ENCODE data around the gene ROPN1L.
"Not testable (repeated sequence)": the region's sequence is repeated elsewhere in the genome, so short reads cannot be mapped to it uniquely, and the experiment has no call there.

ROPN1L gene

GRCh38 chr5:10441083-10441991 lies at the start of gene ROPN1L:
TSS of gene ROPN1L (plus strand) at chr5:10441879. CDS start at chr5:10442168, 289 bp downstream.
- H3K27ac ChIP-seq (ENCODE audit: low read depth, low read length): no peak within 1 kb of the TSS
- peaks cover 4% of the 10 kb centered on the region; the same call in 1 of the 2 replicates for H3K4me1 ChIP-seq (ENCODE audit: control insufficient read depth, insufficient read depth, low read length)
- H3K4me3 ChIP-seq (ENCODE audit: low read depth, low read length): peak within 1 kb of the TSS; percentile 91
- H3K27me3 ChIP-seq (ENCODE audit: control insufficient read depth, insufficient read depth, low read length): peaks cover 20% of the 10 kb centered on the region
- no peaks in the 10 kb centered on the region for H3K9me3 ChIP-seq (ENCODE audit: control insufficient read depth, insufficient read depth, low read depth, low read length)
- H3K36me3 ChIP-seq (ENCODE audit: control insufficient read depth, insufficient read depth, low read length): peaks cover 12% of the 10 kb centered on the region; the same call in 1 of the 2 replicates
- H3K9ac ChIP-seq (ENCODE audit: low read length): peak within 1 kb of the TSS; percentile 75

- not testable (repeated sequence) for H3K9ac ChIP-seq (ENCODE audit: low read length); H3K9me3 ChIP-seq (ENCODE audit: control insufficient read depth, insufficient read depth, low read depth, low read length); H3K4me3 ChIP-seq (ENCODE audit: low read depth, low read length); H3K27ac ChIP-seq (ENCODE audit: low read depth, low read length); H3K4me1 ChIP-seq (ENCODE audit: control insufficient read depth, insufficient read depth, low read length); H3K27me3 ChIP-seq (ENCODE audit: control insufficient read depth, insufficient read depth, low read length)
- peaks cover 80% of the 10 kb centered on the region for H3K36me3 ChIP-seq (ENCODE audit: control insufficient read depth, insufficient read depth, low read length)
These were observed 48.9 kb upstream of the ROPN1L start for GRCh38 chr5:10392567-10393328.

- Histone ChIP-seq H3K27me3 (ENCODE audit: control insufficient read depth, insufficient read depth, low read length) (no peaks in the 10 kb centered on the region), H3K4me3 (ENCODE audit: low read depth, low read length) (no peak overlapping the region), H3K4me1 (ENCODE audit: control insufficient read depth, insufficient read depth, low read length) (no peaks in the 10 kb centered on the region; the same call in 1 of the 2 replicates), H3K9me3 (ENCODE audit: control insufficient read depth, insufficient read depth, low read depth, low read length) (no peaks in the 10 kb centered on the region), H3K27ac (ENCODE audit: low read depth, low read length) (no peak overlapping the region), H3K9ac (ENCODE audit: low read length) (no peak overlapping the region), H3K36me3 (ENCODE audit: control insufficient read depth, insufficient read depth, low read length) (peaks cover 78% of the 10 kb centered on the region)
These were observed 48.2 kb upstream of the ROPN1L start for GRCh38 chr5:10393491-10393890.

DNA sequence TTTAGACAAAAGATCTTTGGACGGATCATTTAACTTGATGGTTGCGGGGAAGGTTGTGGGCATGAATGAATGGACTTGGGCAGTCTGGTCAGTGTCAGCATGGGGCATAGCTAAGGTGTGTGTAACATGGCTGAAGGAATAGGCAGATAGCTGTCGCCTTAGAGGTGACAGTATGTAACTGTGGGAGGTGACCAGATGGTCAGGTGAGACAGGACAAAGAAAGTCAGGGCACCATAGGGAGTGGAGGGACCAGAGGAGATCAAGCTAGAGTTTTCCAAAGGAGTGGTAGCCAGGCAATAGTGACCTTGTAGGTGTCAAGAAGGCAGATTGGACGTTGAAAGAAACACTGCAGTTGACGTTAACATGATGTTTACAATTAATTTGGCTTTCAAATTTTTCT lies 45.1 kb upstream of the ROPN1L start:
- H3K27ac ChIP-seq (ENCODE audit: low read depth, low read length): no peak overlapping the region
- no peaks in the 10 kb centered on the region for H3K9me3 ChIP-seq (ENCODE audit: control insufficient read depth, insufficient read depth, low read depth, low read length)
- no peak overlapping the region for H3K9ac ChIP-seq (ENCODE audit: low read length)
- peaks cover 71% of the 10 kb centered on the region for H3K36me3 ChIP-seq (ENCODE audit: control insufficient read depth, insufficient read depth, low read length)
- no peaks in the 10 kb centered on the region for H3K27me3 ChIP-seq (ENCODE audit: control insufficient read depth, insufficient read depth, low read length)
- no peaks in the 10 kb centered on the region; the same call in 1 of the 2 replicates for H3K4me1 ChIP-seq (ENCODE audit: control insufficient read depth, insufficient read depth, low read length)
- no peak overlapping the region for H3K4me3 ChIP-seq (ENCODE audit: low read depth, low read length)

DNA sequence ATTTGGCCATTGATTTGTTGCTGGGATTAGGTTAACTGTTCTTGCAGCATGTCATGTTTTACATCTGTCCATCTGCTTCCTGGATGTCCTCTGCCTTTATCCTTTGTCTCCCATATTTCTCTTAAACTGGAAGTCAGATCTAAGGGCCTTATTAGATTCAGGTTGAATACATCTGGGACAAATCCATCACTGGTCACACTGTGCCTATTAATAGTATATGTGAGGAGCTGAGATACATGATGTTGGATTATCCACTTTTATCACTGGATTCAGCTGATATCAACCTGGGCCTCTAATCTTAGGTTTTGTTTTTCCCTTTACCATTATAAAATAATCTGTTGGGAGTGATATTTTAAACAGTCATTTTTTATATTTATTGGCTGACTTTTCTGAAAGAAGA lies 41.8 kb upstream of the ROPN1L start:
- H3K36me3 ChIP-seq (ENCODE audit: control insufficient read depth, insufficient read depth, low read length): peaks cover 74% of the 10 kb centered on the region
- no peaks in the 10 kb centered on the region for H3K9me3 ChIP-seq (ENCODE audit: control insufficient read depth, insufficient read depth, low read depth, low read length)
- no peak overlapping the region for H3K27ac ChIP-seq (ENCODE audit: low read depth, low read length)
- H3K27me3 ChIP-seq (ENCODE audit: control insufficient read depth, insufficient read depth, low read length): no peaks in the 10 kb centered on the region
- no peak overlapping the region for H3K4me3 ChIP-seq (ENCODE audit: low read depth, low read length)
- H3K4me1 ChIP-seq (ENCODE audit: control insufficient read depth, insufficient read depth, low read length): no peaks in the 10 kb centered on the region; the same call in 1 of the 2 replicates
- H3K9ac ChIP-seq (ENCODE audit: low read length): no peak overlapping the region

GRCh38 chr5:10400411-10400810 lies 41.3 kb upstream of the ROPN1L start:
- Histone ChIP-seq H3K9ac (ENCODE audit: low read length) (no peak overlapping the region), H3K4me1 (ENCODE audit: control insufficient read depth, insufficient read depth, low read length) (no peaks in the 10 kb centered on the region; the same call in 1 of the 2 replicates), H3K27ac (ENCODE audit: low read depth, low read length) (no peak overlapping the region), H3K27me3 (ENCODE audit: control insufficient read depth, insufficient read depth, low read length) (no peaks in the 10 kb centered on the region), H3K4me3 (ENCODE audit: low read depth, low read length) (no peak overlapping the region), H3K9me3 (ENCODE audit: control insufficient read depth, insufficient read depth, low read depth, low read length) (no peaks in the 10 kb centered on the region), H3K36me3 (ENCODE audit: control insufficient read depth, insufficient read depth, low read length) (peaks cover 75% of the 10 kb centered on the region)

DNA sequence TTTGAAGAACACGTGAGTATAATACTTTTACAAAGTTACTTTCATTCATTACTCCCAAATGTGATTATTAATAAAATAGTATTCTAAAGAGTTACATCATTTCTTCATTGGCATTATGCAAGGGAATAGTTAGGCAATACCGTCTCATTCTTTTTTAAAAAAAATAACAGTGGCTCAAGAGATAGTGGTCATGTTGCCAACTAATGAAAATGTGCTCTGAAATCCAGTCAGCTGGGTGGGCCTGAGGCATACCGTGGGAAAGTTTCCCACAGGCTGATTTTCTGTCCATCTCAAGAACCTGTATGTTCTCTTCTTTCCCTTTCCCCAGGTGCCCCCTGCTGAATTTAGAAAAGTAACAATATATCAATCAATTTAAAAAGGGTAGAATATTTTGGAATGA lies 40.8 kb upstream of the ROPN1L start:
- H3K9ac ChIP-seq (ENCODE audit: low read length): no peak overlapping the region
- no peaks in the 10 kb centered on the region for H3K9me3 ChIP-seq (ENCODE audit: control insufficient read depth, insufficient read depth, low read depth, low read length)
- H3K4me1 ChIP-seq (ENCODE audit: control insufficient read depth, insufficient read depth, low read length): no peaks in the 10 kb centered on the region
- no peaks in the 10 kb centered on the region for H3K27me3 ChIP-seq (ENCODE audit: control insufficient read depth, insufficient read depth, low read length)
- no peak overlapping the region for H3K27ac ChIP-seq (ENCODE audit: low read depth, low read length)
- peaks cover 75% of the 10 kb centered on the region for H3K36me3 ChIP-seq (ENCODE audit: control insufficient read depth, insufficient read depth, low read length)
- H3K4me3 ChIP-seq (ENCODE audit: low read depth, low read length): no peak overlapping the region

- no peaks in the 10 kb centered on the region for H3K4me1 ChIP-seq (ENCODE audit: control insufficient read depth, insufficient read depth, low read length)
- H3K36me3 ChIP-seq (ENCODE audit: control insufficient read depth, insufficient read depth, low read length): peaks cover 76% of the 10 kb centered on the region
- H3K4me3 ChIP-seq (ENCODE audit: low read depth, low read length): no peak overlapping the region
- no peak overlapping the region for H3K9ac ChIP-seq (ENCODE audit: low read length)
- no peaks in the 10 kb centered on the region for H3K27me3 ChIP-seq (ENCODE audit: control insufficient read depth, insufficient read depth, low read length)
- no peaks in the 10 kb centered on the region for H3K9me3 ChIP-seq (ENCODE audit: control insufficient read depth, insufficient read depth, low read depth, low read length)
- H3K27ac ChIP-seq (ENCODE audit: low read depth, low read length): no peak overlapping the region
These were observed 40.2 kb upstream of the ROPN1L start for GRCh38 chr5:10401498-10401897.

DNA sequence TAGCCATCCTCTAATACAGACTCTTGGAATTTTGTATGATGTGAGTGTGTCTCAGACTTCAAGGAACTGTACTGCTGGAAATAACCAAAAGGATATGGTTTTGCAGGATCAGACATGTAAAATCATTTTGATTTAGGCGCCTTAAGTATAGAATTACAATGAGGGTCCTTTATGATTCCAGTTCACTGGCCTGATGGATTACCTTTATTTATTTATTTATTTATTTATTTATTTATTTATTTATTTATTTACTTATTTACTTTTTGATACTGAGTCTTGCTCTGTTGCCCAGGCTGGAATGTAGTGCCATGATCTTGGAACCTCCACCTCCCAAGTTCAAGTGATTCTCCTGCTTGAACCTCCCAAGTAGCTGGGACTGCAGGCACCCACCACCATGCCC lies 37.9 kb upstream of the ROPN1L start:
- no peak overlapping the region for H3K4me3 ChIP-seq (ENCODE audit: low read depth, low read length)
- H3K36me3 ChIP-seq (ENCODE audit: control insufficient read depth, insufficient read depth, low read length): peaks cover 78% of the 10 kb centered on the region
- no peaks in the 10 kb centered on the region for H3K4me1 ChIP-seq (ENCODE audit: control insufficient read depth, insufficient read depth, low read length)
- no peak overlapping the region for H3K27ac ChIP-seq (ENCODE audit: low read depth, low read length)
- H3K9ac ChIP-seq (ENCODE audit: low read length): no peak overlapping the region
- H3K9me3 ChIP-seq (ENCODE audit: control insufficient read depth, insufficient read depth, low read depth, low read length): no peaks in the 10 kb centered on the region
- H3K27me3 ChIP-seq (ENCODE audit: control insufficient read depth, insufficient read depth, low read length): no peaks in the 10 kb centered on the region

DNA sequence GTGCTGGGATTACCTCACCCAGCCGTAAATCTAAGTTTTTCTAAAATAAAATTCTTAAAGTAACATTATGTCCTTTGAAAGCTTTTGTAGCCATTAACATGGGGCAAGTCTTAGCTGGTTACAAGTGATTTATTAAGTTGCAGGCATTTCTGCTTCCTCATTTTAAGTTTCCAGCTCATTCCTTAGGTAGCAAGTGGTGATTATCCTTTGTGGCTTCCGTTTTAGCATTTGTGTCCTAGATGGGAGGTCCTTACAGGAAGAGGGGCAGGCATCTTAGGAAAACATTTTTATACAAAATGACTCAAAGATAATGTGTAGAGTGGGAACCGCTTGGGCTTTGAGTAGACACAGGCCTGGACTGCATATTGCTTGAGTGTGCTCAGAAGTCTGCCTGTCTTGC lies 35.0 kb upstream of the ROPN1L start:
- H3K27ac ChIP-seq (ENCODE audit: low read depth, low read length): no peak overlapping the region
- H3K36me3 ChIP-seq (ENCODE audit: control insufficient read depth, insufficient read depth, low read length): peaks cover 90% of the 10 kb centered on the region
- no peaks in the 10 kb centered on the region for H3K9me3 ChIP-seq (ENCODE audit: control insufficient read depth, insufficient read depth, low read depth, low read length)
- no peak overlapping the region for H3K4me3 ChIP-seq (ENCODE audit: low read depth, low read length)
- no peak overlapping the region for H3K9ac ChIP-seq (ENCODE audit: low read length)
- H3K4me1 ChIP-seq (ENCODE audit: control insufficient read depth, insufficient read depth, low read length): no peaks in the 10 kb centered on the region
- no peaks in the 10 kb centered on the region for H3K27me3 ChIP-seq (ENCODE audit: control insufficient read depth, insufficient read depth, low read length)

DNA sequence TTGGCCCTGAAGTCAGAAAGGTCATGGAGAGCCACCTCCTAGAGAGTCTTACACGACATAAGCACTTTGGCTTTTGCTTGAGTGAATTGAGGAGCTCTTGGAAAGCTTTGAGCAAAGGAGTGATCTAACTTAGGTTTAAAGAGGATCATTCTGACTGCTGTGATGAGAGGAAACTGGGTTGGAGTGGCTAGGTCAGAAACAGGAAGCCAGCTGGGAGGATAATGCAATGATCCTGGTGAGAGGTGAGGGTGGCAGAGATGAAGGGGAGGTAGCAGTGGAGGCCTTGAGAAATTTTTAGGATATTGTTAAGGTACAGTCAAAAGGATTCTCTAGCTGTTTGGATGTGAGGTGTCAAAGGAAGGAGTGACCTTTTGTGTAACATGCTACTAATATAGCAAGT lies 32.2 kb upstream of the ROPN1L start:
- Histone ChIP-seq H3K36me3 (ENCODE audit: control insufficient read depth, insufficient read depth, low read length) (peaks cover 92% of the 10 kb centered on the region), H3K4me1 (ENCODE audit: control insufficient read depth, insufficient read depth, low read length) (no peaks in the 10 kb centered on the region), H3K27me3 (ENCODE audit: control insufficient read depth, insufficient read depth, low read length) (no peaks in the 10 kb centered on the region), H3K27ac (ENCODE audit: low read depth, low read length) (no peak overlapping the region), H3K9me3 (ENCODE audit: control insufficient read depth, insufficient read depth, low read depth, low read length) (no peaks in the 10 kb centered on the region), H3K4me3 (ENCODE audit: low read depth, low read length) (no peak overlapping the region), H3K9ac (ENCODE audit: low read length) (no peak overlapping the region)
